GM19193 (cell line): ENCODE results near the gene RPRD1B.

Experiments used
- POLR2A ChIP-seq: IDR thresholded peaks from 4 replicates; pipeline ENCODE4 v1.6.1; 2011; ENCODE audit not compliant: insufficient read depth, insufficient read length; ENCODE audit errors: extremely low read depth

RPRD1B gene

GRCh38 chr20:38104285-38104684 lies 70.7 kb downstream of the RPRD1B start:
- no peak for TF ChIP-seq POLR2A

GRCh38 chr20:38106461-38106860 lies 72.9 kb downstream of the RPRD1B start:
- no peak for TF ChIP-seq POLR2A

- no peak for TF ChIP-seq POLR2A
Observed at GRCh38 chr20:38108438-38108985, 75.0 kb downstream of the RPRD1B start.

- TF ChIP-seq POLR2A: no peak
Observed at GRCh38 chr20:38108986-38109541, 75.5 kb downstream of the RPRD1B start.

- no peak for TF ChIP-seq POLR2A
Observed at GRCh38 chr20:38109591-38110524, 76.3 kb downstream of the RPRD1B start.

GRCh38 chr20:38110525-38111178 lies 77.1 kb downstream of the RPRD1B start:
- no peak for TF ChIP-seq POLR2A

- TF ChIP-seq POLR2A: no peak
Observed at GRCh38 chr20:38111366-38112232, 78.1 kb downstream of the RPRD1B start.

- TF ChIP-seq POLR2A: no peak
Observed at GRCh38 chr20:38112261-38112929, 78.8 kb downstream of the RPRD1B start.

GRCh38 chr20:38112930-38113294 lies 79.4 kb downstream of the RPRD1B start:
- no peak for TF ChIP-seq POLR2A

GRCh38 chr20:38113401-38114325 lies 80.1 kb downstream of the RPRD1B start:
- no peak for TF ChIP-seq POLR2A

- no peak for TF ChIP-seq POLR2A
Observed at GRCh38 chr20:38114353-38114791, 80.8 kb downstream of the RPRD1B start.

- TF ChIP-seq POLR2A: no peak
Observed at GRCh38 chr20:38115205-38115604, 81.7 kb downstream of the RPRD1B start.

- TF ChIP-seq POLR2A: no peak
Observed at GRCh38 chr20:38115896-38116295, 82.3 kb downstream of the RPRD1B start.
